ENCODE results near the gene CLSTN2.

DNA sequence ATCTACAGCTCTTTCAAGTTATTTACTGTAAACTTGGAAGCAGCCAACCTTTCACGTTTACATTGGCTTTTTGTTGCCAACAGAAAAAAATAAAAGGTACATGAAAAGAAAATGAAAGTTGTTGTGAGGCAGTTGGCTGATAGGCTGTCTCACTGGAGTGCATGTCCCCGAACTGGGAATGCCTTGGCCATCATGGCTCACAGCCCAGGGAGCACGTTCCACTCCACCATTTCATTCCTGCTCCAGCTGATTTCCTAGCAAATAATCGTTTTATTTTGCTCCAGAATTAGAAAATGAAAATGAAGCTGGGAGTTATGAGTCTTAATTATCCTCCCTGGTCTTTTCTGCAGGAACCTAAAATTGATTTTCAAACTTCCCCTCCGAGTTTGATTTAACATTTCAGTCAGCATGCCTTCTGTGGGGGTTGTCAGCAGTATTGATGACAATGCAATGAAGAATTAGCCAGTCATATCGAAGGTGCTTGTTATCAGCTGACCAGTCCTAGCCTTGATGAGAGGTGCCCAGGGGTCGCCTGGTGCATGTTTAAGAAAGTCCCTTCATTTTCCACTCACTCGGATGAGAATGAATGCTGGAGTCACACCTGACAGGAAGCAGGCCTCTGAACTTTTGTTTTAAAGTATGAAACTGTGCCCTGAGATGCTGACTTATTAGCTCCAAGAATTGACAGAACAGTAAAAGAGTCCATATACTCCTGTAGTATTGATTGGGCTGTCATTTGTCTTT is 449.2 kb downstream of the CLSTN2 start:
- TF ChIP-seq POLR2A (IDR thresholded peaks at IDR 0.05; ENCODE audit: low read depth) (no peak), CTCF (IDR thresholded peaks at IDR 0.05) (no peak)

Measured in esophagus muscularis mucosa (tissue), 3 donors.